Dermis microvascular lymphatic vessel endothelial cell (primary cell): ENCODE results near the gene PPARD. TPM values are rescaled to one million over a fixed set of nuclear protein-coding genes. Genes with fewer than 3 reads are reported as not detected.
A peak's percentile ranks its signal among the peaks of the same experiment; 100 is the strongest.
"Not testable (repeated sequence)": the region's sequence is repeated elsewhere in the genome, so short reads cannot be mapped to it uniquely, and the experiment has no call there.

Source experiments
- DNase-seq, 2 donors: peaks; one replicate each; pipeline versions ENCODE4 v3.0.0 to v3.0.0-alpha.2; 2010; ENCODE audit warnings: low read depth in 2 of 2
- total RNA-seq: library from RNA; depleted of rRNA; stranded (reverse); fragments of >200 nt; gene quantifications from 2 replicates; pipeline ENCODE4 v1.2.1, GENCODE V29; 2014

Gene PPARD
- total RNA-seq, 1 donor from 2014 or later, result 4.0 TPM

- no peak for DNase-seq
Observed at GRCh38 chr6:35436071-35436857, 93.9 kb downstream of the PPARD start.

- not testable (repeated sequence) for DNase-seq
Observed at GRCh38 chr6:35438378-35439065, 96.2 kb downstream of the PPARD start.

GRCh38 chr6:35439308-35439707 lies 97.0 kb downstream of the PPARD start:
- DNase-seq, result no peak

- DNase-seq, result no peak
Observed at GRCh38 chr6:35441205-35441604, 98.8 kb downstream of the PPARD start.

GRCh38 chr6:35441642-35442041 lies 99.3 kb downstream of the PPARD start:
- DNase-seq, result no peak

GRCh38 chr6:35442693-35443092 lies 100.3 kb downstream of the PPARD start:
- no peak for DNase-seq

GRCh38 chr6:35443341-35444030 lies 101.1 kb downstream of the PPARD start:
- no peak for DNase-seq

GRCh38 chr6:35445691-35446090 lies 103.3 kb downstream of the PPARD start:
- DNase-seq, result no peak

GRCh38 chr6:35448191-35448590 lies 105.8 kb downstream of the PPARD start:
- no peak for DNase-seq

GRCh38 chr6:35449287-35449881 lies 107.0 kb downstream of the PPARD start:
- peak in 1 of 2 donors; percentile 75 for DNase-seq

GRCh38 chr6:35451354-35452182 lies 109.2 kb downstream of the PPARD start:
- DNase-seq, result peak; percentile 49 to 61

- peak; percentile 80 to 93 for DNase-seq
Observed at GRCh38 chr6:35452183-35453090, 110.1 kb downstream of the PPARD start, which contains the start of gene FANCE. TSS of gene FANCE (plus strand) at chr6:35452338. CDS start at chr6:35452546, 208 bp downstream.

GRCh38 chr6:35453236-35453635 lies 110.9 kb downstream of the PPARD start:
- no peak for DNase-seq

GRCh38 chr6:35454391-35455110 lies 112.2 kb downstream of the PPARD start:
- DNase-seq, result no peak

- no peak for DNase-seq
Observed at GRCh38 chr6:35457907-35458306, 115.5 kb downstream of the PPARD start.

- DNase-seq, result no peak
Observed at GRCh38 chr6:35461270-35461669, 118.9 kb downstream of the PPARD start.

GRCh38 chr6:35463292-35463691 lies 120.9 kb downstream of the PPARD start:
- no peak for DNase-seq

GRCh38 chr6:35465646-35466045 lies 123.3 kb downstream of the PPARD start:
- no peak for DNase-seq
